Mammary epithelial cell (primary cell): ENCODE data around the gene SPRED1.

ENCODE experiments used
- EZH2 ChIP-seq: IDR thresholded peaks from 2 replicates; pipeline ENCODE4 v1.6.1; 2012; ENCODE audit warnings: low read length, inconsistent platforms, borderline replicate concordance
- TF ChIP-seq, protein P1 (sequence below), 2 donors: IDR thresholded peaks in 1 of 2; conservative IDR thresholded peaks in 1 of 2; 2 replicates each; pipeline ENCODE4 v1.5.1; 2011 to 2012; ENCODE audit warnings: inconsistent platforms in 2 of 2, low read length in 2 of 2, mild to moderate bottlenecking in 2 of 2, control low read depth in 1 of 2, low read depth in 1 of 2; ENCODE audit not compliant: insufficient read depth in 1 of 2; ENCODE audit errors: extremely low read depth in 1 of 2

DNA sequence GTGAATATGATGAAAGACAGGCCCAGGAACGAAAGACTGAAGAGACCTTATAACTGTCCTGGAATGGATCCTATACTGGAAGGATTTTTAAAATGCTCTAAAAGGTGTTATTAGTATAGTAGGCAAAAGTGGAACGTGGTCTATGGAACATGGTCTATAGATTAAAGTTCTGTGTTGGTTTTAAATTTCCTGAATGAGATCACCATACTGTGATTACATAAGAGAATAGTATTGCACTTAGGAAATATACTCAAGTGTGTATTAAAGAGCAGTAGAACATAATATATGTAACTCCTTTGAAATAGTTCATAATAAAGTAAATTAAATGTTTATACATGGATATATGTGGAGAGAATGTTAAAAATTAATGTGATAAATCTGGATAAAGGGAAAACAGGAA lies 68.2 kb downstream of the SPRED1 start:
- TF ChIP-seq, protein P1, sequence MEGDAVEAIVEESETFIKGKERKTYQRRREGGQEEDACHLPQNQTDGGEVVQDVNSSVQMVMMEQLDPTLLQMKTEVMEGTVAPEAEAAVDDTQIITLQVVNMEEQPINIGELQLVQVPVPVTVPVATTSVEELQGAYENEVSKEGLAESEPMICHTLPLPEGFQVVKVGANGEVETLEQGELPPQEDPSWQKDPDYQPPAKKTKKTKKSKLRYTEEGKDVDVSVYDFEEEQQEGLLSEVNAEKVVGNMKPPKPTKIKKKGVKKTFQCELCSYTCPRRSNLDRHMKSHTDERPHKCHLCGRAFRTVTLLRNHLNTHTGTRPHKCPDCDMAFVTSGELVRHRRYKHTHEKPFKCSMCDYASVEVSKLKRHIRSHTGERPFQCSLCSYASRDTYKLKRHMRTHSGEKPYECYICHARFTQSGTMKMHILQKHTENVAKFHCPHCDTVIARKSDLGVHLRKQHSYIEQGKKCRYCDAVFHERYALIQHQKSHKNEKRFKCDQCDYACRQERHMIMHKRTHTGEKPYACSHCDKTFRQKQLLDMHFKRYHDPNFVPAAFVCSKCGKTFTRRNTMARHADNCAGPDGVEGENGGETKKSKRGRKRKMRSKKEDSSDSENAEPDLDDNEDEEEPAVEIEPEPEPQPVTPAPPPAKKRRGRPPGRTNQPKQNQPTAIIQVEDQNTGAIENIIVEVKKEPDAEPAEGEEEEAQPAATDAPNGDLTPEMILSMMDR (conservative IDR thresholded peaks at IDR 0.05 in 1 of 2, IDR thresholded peaks at IDR 0.05 in 1 of 2; ENCODE audit: extremely low read depth in 1 of 2, insufficient read depth in 1 of 2, low read depth in 1 of 2, low read length in 2 of 2): no peak
- TF ChIP-seq EZH2: no peak
